ENCODE results near the gene ENTHD1.

The ENTHD1 gene

GRCh38 chr22:39893526-39893925 lies at the start of gene ENTHD1:
Gene ENTHD1, minus strand, starts transcription at chr22:39893760. Its CDS starts 6,012 bp downstream, at chr22:39887748.
- DNase-seq: no peak

- no peak for DNase-seq
These were observed 49.8 kb upstream of the ENTHD1 start for GRCh38 chr22:39943337-39943736.

- DNase-seq: no peak
These were observed 49.1 kb upstream of the ENTHD1 start for GRCh38 chr22:39942439-39943230.

- DNase-seq: no peak
These were observed 48.0 kb upstream of the ENTHD1 start for GRCh38 chr22:39941601-39942000.

GRCh38 chr22:39940757-39941305 lies 47.3 kb upstream of the ENTHD1 start:
- DNase-seq: no peak

- DNase-seq: no peak
These were observed 46.3 kb upstream of the ENTHD1 start for GRCh38 chr22:39939830-39940229.

- no peak for DNase-seq
These were observed 45.0 kb upstream of the ENTHD1 start for GRCh38 chr22:39938509-39939111.

- no peak for DNase-seq
These were observed 44.3 kb upstream of the ENTHD1 start for GRCh38 chr22:39937906-39938305.

- DNase-seq: no peak
These were observed 43.1 kb upstream of the ENTHD1 start for GRCh38 chr22:39936523-39937145.

- DNase-seq: no peak
These were observed 42.1 kb upstream of the ENTHD1 start for GRCh38 chr22:39935612-39936011.

GRCh38 chr22:39935116-39935515 lies 41.6 kb upstream of the ENTHD1 start:
- no peak for DNase-seq

GRCh38 chr22:39933741-39934140 lies 40.2 kb upstream of the ENTHD1 start:
- DNase-seq: no peak

- peak; percentile 20 for DNase-seq
These were observed 39.5 kb upstream of the ENTHD1 start for GRCh38 chr22:39932918-39933649.

- no peak for DNase-seq
These were observed 38.6 kb upstream of the ENTHD1 start for GRCh38 chr22:39932166-39932565.

- DNase-seq: no peak
These were observed 37.7 kb upstream of the ENTHD1 start for GRCh38 chr22:39931251-39931650.

- no peak for DNase-seq
These were observed 35.3 kb upstream of the ENTHD1 start for GRCh38 chr22:39928536-39929520.

- no peak for DNase-seq
These were observed 34.0 kb upstream of the ENTHD1 start for GRCh38 chr22:39927544-39927943.

GRCh38 chr22:39926753-39927152 lies 33.2 kb upstream of the ENTHD1 start:
- DNase-seq: no peak

GRCh38 chr22:39925909-39926679 lies 32.5 kb upstream of the ENTHD1 start:
- no peak for DNase-seq

GRCh38 chr22:39925273-39925672 lies 31.7 kb upstream of the ENTHD1 start:
- no peak for DNase-seq

- no peak for DNase-seq
These were observed 30.7 kb upstream of the ENTHD1 start for GRCh38 chr22:39924286-39924685.
